ENCODE data around the gene GCN1.

GCN1 gene

DNA sequence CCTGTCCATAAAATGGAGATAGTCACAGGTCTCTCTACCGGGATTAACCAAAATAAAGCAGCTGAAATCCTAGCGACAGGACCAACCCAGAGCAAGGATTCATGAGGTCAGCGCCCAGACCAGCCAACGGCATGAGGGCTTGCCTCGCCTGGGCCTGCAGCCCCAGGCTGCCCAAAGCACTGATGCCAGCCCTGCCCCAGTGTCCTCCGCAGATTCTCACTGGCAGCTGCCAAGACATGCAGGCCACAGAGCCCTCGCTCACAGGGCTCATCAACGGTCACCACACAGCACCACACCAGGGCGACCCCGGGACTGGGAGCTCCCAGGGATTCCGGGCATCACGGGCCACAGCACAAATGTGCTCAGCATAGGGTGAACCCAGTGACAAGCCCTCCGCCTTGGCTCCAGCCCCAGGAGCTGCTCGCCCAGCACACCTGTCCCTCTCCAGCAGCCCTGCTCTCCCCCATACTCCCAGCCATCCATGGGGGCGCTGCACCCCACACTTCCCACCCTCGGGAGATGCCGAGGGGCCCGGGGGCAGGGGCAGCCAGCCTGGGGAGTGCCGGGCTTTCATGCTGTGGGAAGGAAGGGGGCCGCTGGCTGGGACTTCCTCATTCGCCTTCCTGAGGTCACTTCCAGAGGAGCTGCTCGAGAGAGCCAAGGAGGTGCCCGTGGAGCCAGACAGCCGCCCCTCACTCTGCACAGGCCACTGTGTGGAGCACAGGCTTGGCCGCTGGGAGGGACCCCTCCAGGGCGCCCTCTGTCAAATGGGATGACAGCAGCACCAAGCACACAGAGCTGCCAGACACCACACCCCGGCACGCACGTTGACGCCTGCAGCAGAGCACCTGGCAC is 92.1 kb downstream of the GCN1 start:
- WGBS (ENCODE audit: insufficient coverage, insufficient read length): no CpG with 5 or more reads among the region's 30 CpGs

GRCh38 chr12:120101617-120102016 is 92.9 kb downstream of the GCN1 start:
- Histone ChIP-seq H3K9me3 (ENCODE audit: control insufficient read depth, insufficient read depth, low read length) (no peaks in the 10 kb centered on the region), H3K27ac (ENCODE audit: low read length) (no peak overlapping the region), H3K27me3 (ENCODE audit: control insufficient read depth, insufficient read depth, low read length) (no peaks in the 10 kb centered on the region), H3K36me3 (ENCODE audit: control insufficient read depth, insufficient read depth, low read length) (peaks cover 16% of the 10 kb centered on the region), H3K4me3 (ENCODE audit: low read length) (no peak overlapping the region), H3K4me1 (ENCODE audit: control insufficient read depth, insufficient read depth, low read length) (no peaks in the 10 kb centered on the region; the same call in 1 of the 2 replicates)
- no CpG with 5 or more reads among the region's 13 CpGs for whole genome bisulfite sequencing (ENCODE audit: insufficient coverage, insufficient read length)
- DNase-seq (ENCODE audit: low read depth, low spot score): no peak

More for the DNA sequence above, 92.1 kb downstream of the GCN1 start:
- no peak overlapping the region for H3K27ac ChIP-seq (ENCODE audit: low read length)
- H3K4me3 ChIP-seq (ENCODE audit: low read length): no peak overlapping the region
- no peaks in the 10 kb centered on the region for H3K27me3 ChIP-seq (ENCODE audit: control insufficient read depth, insufficient read depth, low read length)
- no peaks in the 10 kb centered on the region for H3K9me3 ChIP-seq (ENCODE audit: control insufficient read depth, insufficient read depth, low read length)
- H3K4me1 ChIP-seq (ENCODE audit: control insufficient read depth, insufficient read depth, low read length): no peaks in the 10 kb centered on the region; the same call in 1 of the 2 replicates
- no peak for DNase-seq (ENCODE audit: low read depth, low spot score)
- peaks cover 14% of the 10 kb centered on the region for H3K36me3 ChIP-seq (ENCODE audit: control insufficient read depth, insufficient read depth, low read length)

DNA sequence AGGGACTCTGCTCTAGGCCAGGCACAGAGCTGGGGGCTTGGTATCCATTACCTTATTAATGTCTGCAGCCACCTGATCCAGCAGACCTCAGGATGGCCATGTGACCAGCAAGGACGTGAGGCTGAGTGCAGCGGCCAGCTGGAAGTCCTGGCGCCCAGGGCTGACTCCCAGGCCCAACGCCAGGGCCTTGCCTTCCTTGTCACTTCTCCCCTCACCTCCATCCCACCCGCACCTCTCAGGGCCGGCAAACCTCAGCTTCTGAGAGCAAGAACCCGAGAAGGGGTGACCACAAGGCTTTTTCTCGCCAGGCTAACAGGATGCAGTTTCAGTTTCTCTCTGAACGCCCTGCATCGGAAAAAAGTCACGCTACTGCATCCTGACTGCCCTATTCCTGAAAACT is 93.3 kb downstream of the GCN1 start:
- H3K4me1 ChIP-seq (ENCODE audit: control insufficient read depth, insufficient read depth, low read length): no peaks in the 10 kb centered on the region; the same call in 1 of the 2 replicates
- WGBS (ENCODE audit: insufficient coverage, insufficient read length): no CpG with 5 or more reads among the region's 11 CpGs

GRCh38 chr12:120100630-120101029 is 93.9 kb downstream of the GCN1 start:
- H3K36me3 ChIP-seq (ENCODE audit: control insufficient read depth, insufficient read depth, low read length): peaks cover 20% of the 10 kb centered on the region

More for the DNA sequence above, 93.3 kb downstream of the GCN1 start:
- H3K4me3 ChIP-seq (ENCODE audit: low read length): no peak overlapping the region
- no peak for DNase-seq (ENCODE audit: low read depth, low spot score)
- H3K36me3 ChIP-seq (ENCODE audit: control insufficient read depth, insufficient read depth, low read length): peaks cover 20% of the 10 kb centered on the region
- H3K27ac ChIP-seq (ENCODE audit: low read length): no peak overlapping the region
- no peaks in the 10 kb centered on the region for H3K9me3 ChIP-seq (ENCODE audit: control insufficient read depth, insufficient read depth, low read length)
- no peaks in the 10 kb centered on the region for H3K27me3 ChIP-seq (ENCODE audit: control insufficient read depth, insufficient read depth, low read length)

GRCh38 chr12:120099738-120100137 is 94.8 kb downstream of the GCN1 start:
- H3K27me3 ChIP-seq (ENCODE audit: control insufficient read depth, insufficient read depth, low read length): no peaks in the 10 kb centered on the region
- no peaks in the 10 kb centered on the region for H3K9me3 ChIP-seq (ENCODE audit: control insufficient read depth, insufficient read depth, low read length)
- peaks cover 3% of the 10 kb centered on the region; the same call in 1 of the 2 replicates for H3K4me1 ChIP-seq (ENCODE audit: control insufficient read depth, insufficient read depth, low read length)
- no peak overlapping the region for H3K4me3 ChIP-seq (ENCODE audit: low read length)
- no CpG with 5 or more reads among the region's 11 CpGs for WGBS (ENCODE audit: insufficient coverage, insufficient read length)
- H3K27ac ChIP-seq (ENCODE audit: low read length): no peak overlapping the region
- no peak for DNase-seq (ENCODE audit: low read depth, low spot score)
- H3K36me3 ChIP-seq (ENCODE audit: control insufficient read depth, insufficient read depth, low read length): peaks cover 20% of the 10 kb centered on the region

More at GRCh38 chr12:120100630-120101029, 93.9 kb downstream of the GCN1 start:
- no peak for DNase-seq (ENCODE audit: low read depth, low spot score)
- no peaks in the 10 kb centered on the region for H3K27me3 ChIP-seq (ENCODE audit: control insufficient read depth, insufficient read depth, low read length)
- no peak overlapping the region for H3K4me3 ChIP-seq (ENCODE audit: low read length)
- no CpG with 5 or more reads among the region's 21 CpGs for WGBS (ENCODE audit: insufficient coverage, insufficient read length)
- H3K4me1 ChIP-seq (ENCODE audit: control insufficient read depth, insufficient read depth, low read length): no peaks in the 10 kb centered on the region; the same call in 1 of the 2 replicates
- H3K9me3 ChIP-seq (ENCODE audit: control insufficient read depth, insufficient read depth, low read length): no peaks in the 10 kb centered on the region
- no peak overlapping the region for H3K27ac ChIP-seq (ENCODE audit: low read length)

DNA sequence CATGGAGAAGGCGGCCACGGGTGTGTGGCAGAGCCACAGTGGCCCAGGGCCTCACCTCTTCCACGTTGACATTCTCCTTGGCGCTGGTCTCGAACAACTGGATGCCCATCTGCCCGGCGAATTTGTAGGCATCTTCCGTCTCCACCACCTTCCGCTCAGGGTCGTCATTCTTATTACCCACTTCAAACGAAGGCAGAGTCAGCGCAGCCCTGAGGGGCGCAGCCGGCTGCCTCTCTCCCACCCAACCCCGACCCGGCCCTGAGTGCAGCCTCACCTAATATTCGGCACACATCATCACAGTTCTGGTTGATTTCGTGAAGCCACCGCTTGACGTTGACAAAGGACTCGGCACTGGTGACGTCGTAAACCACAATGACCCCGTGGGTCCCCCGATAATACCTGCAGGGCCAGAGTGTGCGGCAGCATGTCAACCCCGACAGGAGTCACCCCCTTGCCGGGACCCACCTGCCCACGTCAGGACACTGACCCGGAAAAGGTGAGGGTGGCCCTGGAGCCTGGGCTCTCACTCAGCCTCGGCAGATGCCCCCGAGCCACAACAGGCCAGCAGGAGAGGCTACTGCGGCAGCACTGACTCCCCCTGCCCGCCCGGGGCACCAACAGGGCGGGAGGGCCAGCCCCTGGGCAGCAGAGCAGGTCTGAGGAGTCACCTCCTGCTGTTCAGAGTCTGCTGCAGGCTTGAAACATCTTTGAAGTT is 95.6 kb downstream of the GCN1 start:
- WGBS (ENCODE audit: insufficient coverage, insufficient read length): no CpG with 5 or more reads among the region's 36 CpGs
- Histone ChIP-seq H3K9me3 (ENCODE audit: control insufficient read depth, insufficient read depth, low read length) (no peaks in the 10 kb centered on the region), H3K4me1 (ENCODE audit: control insufficient read depth, insufficient read depth, low read length) (peaks cover 5% of the 10 kb centered on the region), H3K4me3 (ENCODE audit: low read length) (no peak overlapping the region), H3K27ac (ENCODE audit: low read length) (no peak overlapping the region), H3K36me3 (ENCODE audit: control insufficient read depth, insufficient read depth, low read length) (peaks cover 20% of the 10 kb centered on the region), H3K27me3 (ENCODE audit: control insufficient read depth, insufficient read depth, low read length) (no peaks in the 10 kb centered on the region)
- no peak for DNase-seq (ENCODE audit: low read depth, low spot score)

DNA sequence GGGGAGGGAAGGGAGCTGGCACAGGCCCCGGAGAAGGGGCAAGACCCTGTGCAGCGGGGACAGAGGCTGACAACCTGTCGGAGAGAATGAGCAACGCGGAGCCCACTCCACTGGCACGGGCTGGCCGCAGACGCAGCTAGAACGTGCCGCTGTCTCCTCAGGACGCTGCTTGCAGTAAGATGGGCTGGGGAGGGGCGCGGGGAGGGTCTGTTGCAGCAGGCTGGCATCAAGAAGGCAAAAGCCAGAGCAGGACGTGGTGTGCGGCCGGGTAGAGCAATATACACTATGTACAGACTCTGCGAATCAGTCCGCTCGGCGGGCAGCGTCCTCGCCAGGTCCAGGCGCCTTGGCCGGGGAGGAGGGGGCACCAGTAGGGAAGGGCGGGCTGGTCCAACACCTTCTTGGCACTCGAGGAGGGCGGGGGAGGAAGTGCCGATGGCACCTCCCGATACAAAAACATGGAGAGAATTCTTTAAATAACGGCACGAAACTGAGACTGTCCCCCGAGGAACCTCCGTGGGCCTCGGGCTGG is 97.8 kb downstream of the GCN1 start:
- H3K4me3 ChIP-seq (ENCODE audit: low read length): no peak overlapping the region
- no peak for DNase-seq (ENCODE audit: low read depth, low spot score)
- peaks cover 13% of the 10 kb centered on the region for H3K36me3 ChIP-seq (ENCODE audit: control insufficient read depth, insufficient read depth, low read length)
- no peaks in the 10 kb centered on the region for H3K27me3 ChIP-seq (ENCODE audit: control insufficient read depth, insufficient read depth, low read length)
- no peak overlapping the region for H3K27ac ChIP-seq (ENCODE audit: low read length)
- H3K4me1 ChIP-seq (ENCODE audit: control insufficient read depth, insufficient read depth, low read length): peaks cover 16% of the 10 kb centered on the region
- WGBS (ENCODE audit: insufficient coverage, insufficient read length): no CpG with 5 or more reads among the region's 34 CpGs
- no peaks in the 10 kb centered on the region for H3K9me3 ChIP-seq (ENCODE audit: control insufficient read depth, insufficient read depth, low read length)

DNA sequence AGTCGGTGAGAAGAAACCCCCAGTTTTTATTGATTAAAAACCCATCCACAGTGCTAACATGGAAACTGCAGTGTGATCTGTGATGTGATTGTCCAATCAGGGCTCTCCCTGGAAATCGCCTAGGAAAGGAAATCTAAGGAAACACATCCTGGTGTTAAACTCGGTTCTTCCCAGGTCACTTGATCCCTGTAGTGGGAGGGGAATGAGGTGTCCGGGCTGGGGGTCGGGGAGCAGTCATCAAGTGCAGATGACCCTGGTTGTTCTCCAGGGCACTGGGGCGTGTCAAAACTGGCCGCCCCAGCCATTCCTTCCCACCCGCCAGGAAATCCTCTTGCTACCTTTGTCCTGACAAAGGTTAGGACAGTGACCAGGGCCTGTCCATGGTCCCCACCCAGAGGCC is 98.8 kb downstream of the GCN1 start:
- Histone ChIP-seq H3K9me3 (ENCODE audit: control insufficient read depth, insufficient read depth, low read length) (no peaks in the 10 kb centered on the region), H3K4me1 (ENCODE audit: control insufficient read depth, insufficient read depth, low read length) (peaks cover 16% of the 10 kb centered on the region), H3K27me3 (ENCODE audit: control insufficient read depth, insufficient read depth, low read length) (no peaks in the 10 kb centered on the region), H3K4me3 (ENCODE audit: low read length) (no peak overlapping the region), H3K27ac (ENCODE audit: low read length) (no peak overlapping the region), H3K36me3 (ENCODE audit: control insufficient read depth, insufficient read depth, low read length) (peaks cover 15% of the 10 kb centered on the region)
- no peak for DNase-seq (ENCODE audit: low read depth, low spot score)
- WGBS (ENCODE audit: insufficient coverage, insufficient read length): no CpG with 5 or more reads among the region's 8 CpGs

GRCh38 chr12:120095331-120095730 is 99.2 kb downstream of the GCN1 start:
- H3K9me3 ChIP-seq (ENCODE audit: control insufficient read depth, insufficient read depth, low read length): no peaks in the 10 kb centered on the region
- H3K27ac ChIP-seq (ENCODE audit: low read length): no peak overlapping the region
- peaks cover 13% of the 10 kb centered on the region for H3K36me3 ChIP-seq (ENCODE audit: control insufficient read depth, insufficient read depth, low read length)
- no peak overlapping the region for H3K4me3 ChIP-seq (ENCODE audit: low read length)
- no CpG with 5 or more reads among the region's 13 CpGs for WGBS (ENCODE audit: insufficient coverage, insufficient read length)
- no peak for DNase-seq (ENCODE audit: low read depth, low spot score)
- peaks cover 16% of the 10 kb centered on the region for H3K4me1 ChIP-seq (ENCODE audit: control insufficient read depth, insufficient read depth, low read length)
- H3K27me3 ChIP-seq (ENCODE audit: control insufficient read depth, insufficient read depth, low read length): no peaks in the 10 kb centered on the region

DNA sequence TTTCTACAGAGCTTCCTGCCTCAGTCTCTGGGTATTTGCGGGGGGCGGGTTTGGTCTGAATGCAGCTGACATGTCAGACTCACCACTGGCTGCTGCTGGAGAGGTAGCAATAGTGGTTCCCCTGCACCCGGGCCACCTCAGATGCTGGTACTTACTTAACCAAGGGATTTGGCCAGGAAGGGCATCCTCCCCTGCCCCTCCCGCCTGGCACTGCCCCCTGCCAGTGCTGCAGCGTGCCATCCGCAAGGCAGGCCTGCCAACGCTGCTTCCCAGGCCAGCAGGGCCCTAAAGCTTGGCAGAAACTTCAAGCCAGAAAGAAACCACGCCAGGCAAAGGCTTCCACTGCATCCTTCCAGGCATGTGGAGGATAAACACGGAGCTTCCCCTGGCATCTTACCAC is 100.0 kb downstream of the GCN1 start:
- no peaks in the 10 kb centered on the region for H3K27me3 ChIP-seq (ENCODE audit: control insufficient read depth, insufficient read depth, low read length)
- no peaks in the 10 kb centered on the region for H3K9me3 ChIP-seq (ENCODE audit: control insufficient read depth, insufficient read depth, low read length)
- no peak overlapping the region for H3K4me3 ChIP-seq (ENCODE audit: low read length)
- peaks cover 13% of the 10 kb centered on the region for H3K36me3 ChIP-seq (ENCODE audit: control insufficient read depth, insufficient read depth, low read length)
- peaks cover 16% of the 10 kb centered on the region for H3K4me1 ChIP-seq (ENCODE audit: control insufficient read depth, insufficient read depth, low read length)
- no CpG with 5 or more reads among the region's 9 CpGs for WGBS (ENCODE audit: insufficient coverage, insufficient read length)
- DNase-seq (ENCODE audit: low read depth, low spot score): no peak
- H3K27ac ChIP-seq (ENCODE audit: low read length): no peak overlapping the region
